Measurements from ENCODE around the gene CORIN.

DNA sequence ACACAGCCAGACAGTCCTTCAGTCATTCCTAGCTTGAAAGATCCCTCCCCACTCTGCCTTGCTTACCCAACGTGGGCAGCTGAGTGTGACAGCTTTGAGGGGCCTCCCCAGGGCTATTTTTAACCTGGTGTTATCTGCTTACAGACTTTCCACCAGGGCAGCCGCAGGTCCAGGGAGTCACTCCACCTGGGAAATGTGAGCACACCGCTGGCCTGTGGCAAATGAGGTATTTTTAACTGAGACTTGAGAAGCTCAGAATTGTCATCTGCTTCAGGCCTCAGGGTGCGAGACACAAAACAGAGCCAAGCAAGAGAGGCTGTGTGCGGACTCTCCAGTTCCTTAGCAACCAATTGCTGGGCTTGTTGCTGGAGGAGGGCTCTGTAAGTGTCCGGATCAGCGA lies 13.0 kb downstream of the CORIN start:
- no peak for TF ChIP-seq L3MBTL2 (conservative IDR thresholded peaks at IDR 0.05)
- no peak for TF ChIP-seq SP1 (IDR thresholded peaks at IDR 0.05)
- no peak for TF ChIP-seq FOXK2 (IDR thresholded peaks at IDR 0.05)
- no peak for TF ChIP-seq BHLHE40 (IDR thresholded peaks at IDR 0.05; ENCODE audit: borderline replicate concordance)
- TF ChIP-seq ZNF384 (IDR thresholded peaks at IDR 0.05), result no peak
- no peak for TF ChIP-seq FOXA1 (IDR thresholded peaks at IDR 0.05)
- no peak for TF ChIP-seq SUZ12 (IDR thresholded peaks at IDR 0.05)

Measured in HEK293T (cell line).